ENCODE data around the gene UMODL1.

The UMODL1 gene

DNA sequence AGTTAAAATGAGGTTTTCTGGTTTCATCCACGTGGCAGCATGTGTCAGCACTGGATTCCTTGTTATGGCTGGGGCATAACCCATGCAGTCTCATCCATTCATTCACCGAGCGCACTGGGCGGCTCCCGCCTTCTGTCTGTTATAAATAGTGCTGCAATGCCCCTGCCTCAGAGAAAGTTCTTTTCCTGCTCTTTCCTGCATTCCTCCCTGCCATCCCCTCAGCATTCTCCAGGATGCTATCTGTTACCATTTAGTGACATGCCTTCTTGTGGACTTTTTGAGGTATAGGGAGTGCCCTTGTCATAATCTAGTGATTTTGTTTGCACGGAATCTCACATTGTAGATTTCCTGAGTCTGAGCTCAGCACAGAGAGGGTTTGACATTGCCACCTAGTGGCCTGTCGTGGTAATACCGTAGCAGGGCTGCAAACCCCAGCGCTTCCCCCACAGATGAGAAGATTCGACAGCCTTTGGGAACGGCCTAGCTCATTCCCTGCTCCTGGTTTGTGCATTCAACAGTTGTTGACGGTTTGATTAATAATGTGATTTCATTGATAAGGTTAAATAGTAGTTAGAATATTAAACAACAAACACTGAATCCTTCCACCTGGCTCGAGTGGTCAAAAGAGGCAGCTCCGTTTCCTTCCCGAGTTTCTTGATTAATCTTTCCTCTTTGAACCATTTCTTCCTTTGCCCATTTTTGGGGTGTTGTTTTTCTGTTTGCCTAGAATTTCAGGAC lies 46.3 kb downstream of the UMODL1 start:
- FAIRE-seq = peak; percentile 95
- TF ChIP-seq POLR2A (IDR thresholded peaks at IDR 0.05; ENCODE audit: low read depth, low read length) = no peak
- TF ChIP-seq POLR2AphosphoS5 (IDR thresholded peaks at IDR 0.05; ENCODE audit: low read depth, low read length) = no peak
- no peak for TF ChIP-seq TAF1 (IDR thresholded peaks at IDR 0.05; ENCODE audit: borderline replicate concordance, low read depth, low read length)
- peak; percentile 53 for DNase-seq (ENCODE audit: insufficient read length)

DNA sequence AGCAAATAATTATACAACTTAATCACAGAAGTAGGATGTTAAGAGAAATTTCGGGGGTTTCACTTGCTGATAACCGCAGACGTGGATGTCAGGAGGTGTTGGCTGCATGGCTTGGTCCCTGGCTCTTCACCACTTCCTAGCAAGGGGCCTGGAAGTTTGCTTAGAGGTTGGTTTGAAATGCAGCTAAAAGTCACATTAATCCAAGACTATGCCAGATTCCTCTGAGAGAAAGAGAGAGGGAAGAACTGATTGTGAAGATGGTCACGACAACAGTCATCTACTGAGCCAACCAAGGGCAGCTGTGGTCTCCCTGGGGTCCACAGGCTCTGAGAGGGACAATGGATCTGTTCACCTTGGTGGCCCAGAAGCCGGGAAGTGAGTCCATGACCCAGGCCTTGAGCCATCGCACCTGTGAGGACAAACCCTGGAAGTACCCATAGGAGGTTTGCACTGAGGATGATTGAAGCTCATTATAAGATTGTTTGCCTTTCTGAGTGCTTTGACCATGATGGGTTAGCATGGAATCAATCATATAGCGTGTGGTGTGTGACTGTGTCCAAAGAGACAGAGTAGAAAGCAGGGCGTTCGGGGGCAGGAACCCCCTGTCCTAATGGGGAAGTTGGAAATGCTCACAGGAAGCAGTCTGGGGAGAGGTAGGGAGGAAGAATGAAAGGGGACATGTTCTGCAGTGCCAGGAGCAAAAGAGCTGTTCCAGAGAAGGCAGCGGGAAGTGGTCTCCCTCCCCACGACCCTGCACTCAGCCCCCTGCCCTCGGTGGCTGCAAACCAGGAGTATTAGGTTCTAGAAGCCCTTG lies 47.1 kb downstream of the UMODL1 start:
- no peak for DNase-seq (ENCODE audit: insufficient read length)
- peak; percentile 5 for FAIRE-seq
- TF ChIP-seq TAF1 (IDR thresholded peaks at IDR 0.05; ENCODE audit: borderline replicate concordance, low read depth, low read length) (no peak), POLR2AphosphoS5 (IDR thresholded peaks at IDR 0.05; ENCODE audit: low read depth, low read length) (no peak), POLR2A (IDR thresholded peaks at IDR 0.05; ENCODE audit: low read depth, low read length) (no peak)

DNA sequence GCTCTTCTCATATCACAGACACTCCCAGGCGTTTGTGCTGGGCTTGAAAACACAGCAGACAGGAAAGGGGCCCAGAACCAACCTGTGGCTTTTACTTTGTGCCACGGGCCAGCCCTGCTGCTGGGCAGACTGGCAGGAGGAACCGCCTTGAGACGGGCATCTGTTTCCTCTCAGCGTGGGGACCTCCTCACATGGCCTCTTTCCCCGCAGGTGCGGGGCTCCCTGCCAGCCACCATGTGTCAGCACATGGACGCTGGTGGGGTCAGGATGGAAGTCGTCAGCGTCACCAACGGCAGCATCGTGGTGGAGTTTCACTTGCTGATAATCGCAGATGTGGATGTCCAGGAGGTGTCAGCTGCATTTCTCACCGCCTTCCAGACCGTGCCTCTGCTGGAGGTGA lies 47.8 kb downstream of the UMODL1 start:
- peak; percentile 33 for FAIRE-seq
- TF ChIP-seq TAF1 (IDR thresholded peaks at IDR 0.05; ENCODE audit: borderline replicate concordance, low read depth, low read length) (no peak), POLR2A (IDR thresholded peaks at IDR 0.05; ENCODE audit: low read depth, low read length) (no peak), POLR2AphosphoS5 (IDR thresholded peaks at IDR 0.05; ENCODE audit: low read depth, low read length) (no peak)
- DNase-seq (ENCODE audit: insufficient read length) = no peak

DNA sequence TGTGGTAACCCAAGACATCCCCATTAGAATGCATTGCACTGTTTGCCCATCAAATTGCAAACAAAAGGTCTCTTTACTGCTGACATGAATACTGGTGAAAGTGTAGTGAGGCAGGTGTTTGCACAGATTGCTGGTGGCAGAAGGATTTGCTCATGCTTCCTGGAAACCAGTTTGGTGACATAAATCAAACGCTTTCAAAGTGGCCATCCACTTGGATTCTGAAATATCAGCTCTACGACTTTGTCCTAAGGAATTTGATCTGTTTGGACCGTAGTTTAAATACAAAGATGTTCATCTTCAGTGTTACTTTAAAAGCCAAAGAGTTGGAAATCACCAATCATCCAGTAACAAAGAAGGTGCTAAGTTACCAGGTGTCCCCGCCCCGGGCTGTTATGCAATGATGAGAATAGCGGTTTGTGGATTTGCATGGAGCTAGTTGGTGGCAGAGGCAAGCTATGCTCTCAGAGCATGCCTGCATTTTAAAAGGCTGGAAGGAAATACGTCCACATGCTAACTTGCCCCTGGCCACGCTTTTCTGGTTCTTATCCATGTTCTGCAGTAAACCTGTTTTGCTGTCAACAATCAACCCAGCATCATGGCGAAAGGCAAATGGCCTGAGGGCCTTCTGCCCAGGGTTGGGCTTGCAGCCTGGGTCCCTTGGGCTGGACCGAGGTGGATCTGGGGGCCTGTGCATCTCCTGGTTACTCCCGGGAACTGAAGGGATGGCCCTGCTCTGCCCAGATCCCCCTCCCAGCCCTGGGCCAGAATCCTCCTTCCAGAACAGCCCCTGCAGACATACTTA lies 49.2 kb downstream of the UMODL1 start:
- no peak for TF ChIP-seq POLR2AphosphoS5 (IDR thresholded peaks at IDR 0.05; ENCODE audit: low read depth, low read length)
- DNase-seq (ENCODE audit: insufficient read length) (no peak), FAIRE-seq (peak; percentile 30)

DNA sequence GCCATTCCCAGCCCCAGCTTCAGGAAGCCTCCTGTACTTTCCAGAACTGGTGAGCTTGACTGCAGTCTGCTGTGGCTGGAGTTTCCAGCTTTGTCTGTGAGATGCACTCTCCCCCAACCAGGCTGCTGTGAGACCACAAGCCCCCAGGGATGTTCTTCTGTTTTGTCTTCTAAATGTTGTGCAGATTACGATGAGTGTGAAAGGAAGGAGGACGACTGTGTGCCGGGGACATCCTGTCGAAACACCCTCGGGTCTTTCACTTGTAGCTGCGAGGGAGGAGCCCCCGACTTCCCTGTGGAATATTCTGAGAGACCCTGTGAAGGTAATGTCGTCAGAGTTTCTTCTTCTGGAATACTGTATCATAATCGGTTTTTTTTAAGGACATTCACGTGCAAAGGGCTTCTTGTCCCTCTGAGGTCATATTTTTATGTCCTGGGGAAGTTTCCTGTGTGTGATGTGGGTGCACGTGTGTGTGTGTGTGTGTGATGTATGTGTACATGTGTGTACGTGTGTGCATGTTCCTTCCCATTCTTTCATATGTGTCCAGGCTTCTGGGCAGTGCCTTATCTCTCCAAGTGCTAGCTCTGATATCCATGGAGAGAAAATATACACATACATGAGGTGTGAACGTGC lies 49.9 kb downstream of the UMODL1 start:
- peak; percentile 53 for FAIRE-seq
- no peak for DNase-seq (ENCODE audit: insufficient read length)
- no peak for TF ChIP-seq POLR2A (IDR thresholded peaks at IDR 0.05; ENCODE audit: low read depth, low read length)
- no peak for TF ChIP-seq TAF1 (IDR thresholded peaks at IDR 0.05; ENCODE audit: borderline replicate concordance, low read depth, low read length)

DNA sequence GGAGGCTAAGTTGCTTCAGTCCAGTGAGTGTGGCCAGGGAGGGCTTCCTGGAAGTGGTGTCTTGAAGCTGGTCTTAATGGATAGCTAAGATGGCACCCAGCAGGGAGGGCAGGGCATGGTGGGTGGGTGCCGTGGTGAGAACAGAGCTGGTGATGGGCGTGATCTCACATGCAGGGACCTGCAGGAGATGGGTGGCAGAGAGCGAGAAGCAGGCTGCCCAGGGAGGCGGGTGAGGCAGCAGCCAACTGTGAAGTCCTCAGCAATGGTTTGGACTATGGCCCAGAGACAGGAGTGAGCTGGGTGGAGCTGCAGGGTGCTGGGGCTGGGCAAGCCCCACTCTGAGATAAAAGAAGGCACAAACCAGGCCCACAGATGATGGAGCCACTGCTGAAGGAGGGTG lies 50.7 kb downstream of the UMODL1 start:
- no peak for DNase-seq (ENCODE audit: insufficient read length)
- TF ChIP-seq POLR2A (IDR thresholded peaks at IDR 0.05; ENCODE audit: low read depth, low read length) (no peak), TAF1 (IDR thresholded peaks at IDR 0.05; ENCODE audit: borderline replicate concordance, low read depth, low read length) (no peak), POLR2AphosphoS5 (IDR thresholded peaks at IDR 0.05; ENCODE audit: low read depth, low read length) (no peak)
- FAIRE-seq = no peak

DNA sequence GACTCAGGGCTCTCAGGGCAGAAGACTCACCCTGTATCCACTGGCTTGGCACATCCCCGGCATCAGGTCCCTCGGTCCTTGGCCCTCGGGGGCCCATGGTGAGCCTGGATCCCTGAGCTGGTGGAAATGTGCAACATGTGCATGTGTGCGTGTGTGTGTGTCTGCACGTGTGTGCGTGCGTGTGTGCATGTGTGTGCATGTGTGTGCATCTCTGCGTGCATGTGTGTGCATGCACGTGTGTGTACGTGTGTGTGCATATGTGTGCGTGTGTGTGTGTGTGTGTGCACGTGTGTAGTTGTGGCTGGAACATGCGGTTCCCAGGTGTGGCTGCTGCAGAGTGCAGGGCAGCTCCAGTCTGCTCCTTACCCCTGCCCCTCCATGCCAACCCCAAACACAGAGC lies 51.3 kb downstream of the UMODL1 start:
- FAIRE-seq (peak; percentile 40), DNase-seq (ENCODE audit: insufficient read length) (no peak)
- TF ChIP-seq POLR2AphosphoS5 (IDR thresholded peaks at IDR 0.05; ENCODE audit: low read depth, low read length) (no peak), TAF1 (IDR thresholded peaks at IDR 0.05; ENCODE audit: borderline replicate concordance, low read depth, low read length) (no peak), POLR2A (IDR thresholded peaks at IDR 0.05; ENCODE audit: low read depth, low read length) (no peak)

DNA sequence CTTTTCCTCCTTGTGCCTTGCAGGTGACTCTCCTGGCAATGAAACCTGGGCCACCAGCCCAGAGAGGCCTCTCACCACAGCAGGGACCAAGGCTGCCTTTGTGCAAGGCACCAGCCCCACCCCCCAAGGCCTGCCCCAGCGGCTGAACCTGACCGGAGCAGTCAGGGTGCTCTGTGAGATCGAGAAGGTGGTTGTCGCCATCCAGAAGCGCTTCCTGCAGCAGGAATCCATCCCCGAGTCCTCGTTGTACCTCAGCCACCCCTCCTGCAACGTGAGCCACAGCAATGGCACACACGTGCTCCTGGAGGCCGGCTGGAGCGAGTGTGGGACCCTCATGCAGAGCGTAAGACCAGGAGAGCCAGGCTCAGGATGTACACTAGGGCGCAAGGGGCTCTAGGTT lies 51.7 kb downstream of the UMODL1 start:
- FAIRE-seq = no peak
- no peak for TF ChIP-seq TAF1 (IDR thresholded peaks at IDR 0.05; ENCODE audit: borderline replicate concordance, low read depth, low read length)
- TF ChIP-seq POLR2A (IDR thresholded peaks at IDR 0.05; ENCODE audit: low read depth, low read length) = no peak
- no peak for TF ChIP-seq POLR2AphosphoS5 (IDR thresholded peaks at IDR 0.05; ENCODE audit: low read depth, low read length)
- no peak for DNase-seq (ENCODE audit: insufficient read length)

DNA sequence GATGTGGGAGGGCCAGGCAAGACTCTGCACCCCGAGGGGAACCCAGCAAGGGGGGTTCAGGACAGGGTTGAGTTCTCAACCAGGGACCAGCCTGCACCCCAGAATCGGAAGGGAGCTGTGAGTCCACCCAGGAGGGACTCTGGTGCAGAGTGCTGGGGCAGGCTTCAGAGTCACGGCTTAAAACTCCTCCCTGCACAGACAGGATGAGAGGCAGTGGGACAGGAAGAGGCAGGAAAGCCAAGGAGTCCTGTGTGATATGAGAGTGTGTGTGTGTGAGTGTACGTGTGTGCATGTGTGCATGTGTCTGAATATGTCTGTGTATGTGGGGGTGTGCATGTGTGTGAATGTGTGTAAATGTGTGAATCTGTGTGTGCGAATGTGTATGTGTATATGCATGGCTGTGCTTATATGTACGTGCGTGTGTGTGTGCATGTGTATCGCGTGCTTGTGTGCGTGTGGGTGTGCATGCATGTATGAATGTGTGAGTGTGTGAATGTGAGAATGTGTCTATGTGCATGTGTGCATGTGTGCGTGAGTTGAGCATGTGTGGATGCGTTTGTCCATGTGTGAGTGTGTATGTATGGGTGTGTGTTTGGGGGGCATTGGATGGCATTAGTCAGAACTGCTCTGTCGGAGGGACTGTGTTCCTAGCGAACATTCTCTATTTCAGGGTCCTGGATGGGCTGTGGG lies 52.2 kb downstream of the UMODL1 start:
- no peak for TF ChIP-seq POLR2AphosphoS5 (IDR thresholded peaks at IDR 0.05; ENCODE audit: low read depth, low read length)
- TF ChIP-seq TAF1 (IDR thresholded peaks at IDR 0.05; ENCODE audit: borderline replicate concordance, low read depth, low read length) = no peak
- TF ChIP-seq POLR2A (IDR thresholded peaks at IDR 0.05; ENCODE audit: low read depth, low read length) = no peak
- no peak for FAIRE-seq
- no peak for DNase-seq (ENCODE audit: insufficient read length)

DNA sequence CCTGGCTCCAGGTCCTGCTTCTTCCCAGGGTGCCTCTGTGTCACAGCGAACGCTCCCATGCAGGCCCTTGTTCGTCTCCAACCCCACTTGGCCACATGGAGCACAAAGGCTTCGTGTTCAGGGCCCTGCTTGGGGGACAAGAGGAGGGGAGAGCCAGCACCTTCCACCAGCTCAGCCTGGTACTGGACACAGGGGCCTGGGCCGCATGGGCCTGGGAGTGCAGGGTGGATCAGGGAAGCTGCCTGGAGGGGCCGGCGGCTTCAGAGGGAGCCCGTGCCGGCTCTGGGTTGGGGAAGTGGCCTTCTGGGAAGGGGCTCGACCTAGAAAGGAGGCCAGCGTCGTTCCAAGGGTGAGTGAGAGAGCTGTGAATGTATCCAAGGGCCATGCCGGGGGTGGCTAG lies 53.0 kb downstream of the UMODL1 start:
- TF ChIP-seq TAF1 (IDR thresholded peaks at IDR 0.05; ENCODE audit: borderline replicate concordance, low read depth, low read length) (no peak), POLR2AphosphoS5 (IDR thresholded peaks at IDR 0.05; ENCODE audit: low read depth, low read length) (no peak), POLR2A (IDR thresholded peaks at IDR 0.05; ENCODE audit: low read depth, low read length) (no peak)
- FAIRE-seq (no peak), DNase-seq (ENCODE audit: insufficient read length) (no peak)

Data from GM12892 (cell line).